Adipose tissue (tissue), 3 donors: Measurements from ENCODE around the gene PLEKHG7. TPM values are rescaled to one million over a fixed set of nuclear protein-coding genes. Genes with fewer than 3 reads are reported as not detected.
"Not testable (repeated sequence)": the region's sequence is repeated elsewhere in the genome, so short reads cannot be mapped to it uniquely, and the experiment has no call there.

Experiments used
- H3K27ac ChIP-seq: one replicate; pipeline ENCODE4 v1.5.1; 2013; ENCODE audit warnings: low read depth, low read length
- WGBS, 3 donors: extraction: QIAGEN DNeasy Blood & Tissue Kit; methylation state at CpG; one replicate each; pipeline ENCODE4 v1.1.7; 2013; 5-methylcytosine and 5-hydroxymethylcytosine counted together
- polyA plus RNA-seq, 3 donors: library from polyadenylated mRNA; stranded (reverse); fragments of 200-250 nt; gene quantifications; one replicate each; pipeline ENCODE4 v1.2.3, GENCODE V29; 2013
- donor health status: healthy with polysubstance abuse.
- donor health status: Bipolar disorder and iron deficiency.
- donor health status: healthy.

The PLEKHG7 gene
- under 1 TPM in 2 of 3 donors, not detected in 1; 0.01 to 0.67 TPM for polyA plus RNA-seq

DNA sequence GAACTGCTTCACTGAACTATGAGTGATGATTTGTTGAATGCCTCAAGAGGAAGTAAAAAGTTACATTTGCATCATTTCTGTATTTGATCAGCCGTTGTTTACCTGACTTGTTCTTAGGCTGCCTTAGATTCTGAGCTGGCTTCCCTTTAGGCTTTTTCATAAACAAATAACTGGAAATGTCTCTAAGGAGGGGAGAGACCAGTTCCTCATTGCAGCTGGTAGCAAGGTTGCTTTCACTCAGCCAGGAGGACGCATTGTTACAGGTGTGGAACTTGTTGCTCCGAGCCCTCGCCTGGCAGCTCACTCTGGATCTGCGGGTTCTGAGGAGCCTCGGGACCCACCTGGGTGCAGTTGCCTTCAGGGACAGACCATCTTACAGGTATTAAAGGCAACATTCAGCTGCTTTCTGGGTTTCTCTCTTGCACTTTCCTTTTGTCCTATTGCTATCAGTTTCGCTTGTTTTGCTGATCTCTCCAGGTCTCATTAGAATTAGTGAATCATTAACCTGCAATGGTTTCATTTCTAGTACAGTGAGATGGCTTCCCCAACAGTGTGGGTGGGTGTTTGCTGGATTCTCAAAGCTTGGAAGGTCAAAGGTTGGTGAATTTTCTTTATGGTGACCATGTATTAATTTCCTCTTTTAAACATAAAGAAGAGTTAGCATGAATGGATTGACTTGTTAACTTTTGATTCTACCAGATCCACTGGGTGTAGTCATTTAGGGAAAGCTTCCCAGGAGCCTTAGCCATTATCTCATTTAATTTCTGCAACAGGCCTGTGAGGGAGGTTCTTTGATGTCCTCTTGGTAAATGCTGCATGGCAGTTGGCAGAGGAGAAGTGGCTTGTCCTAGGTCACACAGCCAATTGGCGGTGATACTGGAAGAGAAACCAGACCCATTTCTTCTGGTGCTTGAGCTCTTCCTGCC is at the start of gene PLEKHG7:
Gene PLEKHG7 (plus strand): TSS at position 236 of the 926 bp plus-strand sequence. CDS start 3,643 bp downstream, outside the sequence.
- no peak within 1 kb of the TSS for H3K27ac ChIP-seq

GRCh38 chr12:92654256-92654655 is 48.5 kb upstream of the PLEKHG7 start:
- 76 to 86% (median 84%) methylated on average over 4 of the region's 4 CpGs for WGBS, 3 donors

More for the DNA sequence above, at the start of gene PLEKHG7:
- WGBS, 3 donors, result 44 to 88% (median 83%) methylated on average over 8 of the region's 8 CpGs

DNA sequence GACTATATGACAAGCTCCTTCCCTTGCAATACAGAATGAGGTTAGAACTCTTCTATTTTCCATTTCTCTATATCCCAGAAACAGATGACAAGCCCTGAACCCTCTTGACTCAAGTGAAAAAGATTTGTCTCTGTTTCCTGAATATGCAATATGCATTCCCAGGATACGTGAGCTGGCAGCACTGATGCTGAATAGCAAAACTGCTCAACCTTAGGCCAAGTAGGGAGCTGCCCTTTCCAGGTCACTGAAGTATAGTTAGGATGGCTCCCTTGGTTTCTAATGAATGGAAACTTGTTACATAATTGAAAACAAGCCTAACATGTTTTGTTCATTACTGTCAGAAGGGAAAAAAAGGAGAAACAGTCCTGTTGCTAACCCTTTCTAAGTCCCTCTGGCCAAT is 47.9 kb upstream of the PLEKHG7 start:
- WGBS, 3 donors, result 33 to 85% (median 51%) methylated on average over 1 of the region's 1 CpG
- H3K27ac ChIP-seq, result no peak overlapping the region

More at GRCh38 chr12:92654256-92654655, 48.5 kb upstream of the PLEKHG7 start:
- not testable (repeated sequence) for H3K27ac ChIP-seq

DNA sequence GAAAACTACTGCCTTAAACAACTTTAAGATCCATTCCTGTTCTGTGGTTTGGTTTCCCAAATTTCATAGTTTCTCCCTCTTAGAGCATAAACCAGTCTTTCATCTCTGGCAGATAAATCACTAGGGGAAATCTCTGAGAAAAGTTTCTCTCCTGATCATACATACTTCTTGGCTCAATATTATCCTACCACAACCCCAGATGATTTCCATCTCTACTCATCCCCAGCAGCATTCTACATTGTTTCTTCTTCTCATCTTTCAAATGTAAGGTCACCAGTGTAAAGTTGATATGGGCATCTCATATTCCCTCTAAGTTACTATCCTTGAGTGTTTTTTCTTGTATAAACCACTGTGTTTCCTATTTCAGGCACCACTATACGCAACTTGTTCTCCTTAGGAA is 45.9 kb upstream of the PLEKHG7 start:
- 93 to 100% (median 97%) methylated on average over 1 of the region's 1 CpG for WGBS, 3 donors
- H3K27ac ChIP-seq, result no peak overlapping the region

GRCh38 chr12:92657770-92658169 is 45.0 kb upstream of the PLEKHG7 start:
- H3K27ac ChIP-seq, result no peak overlapping the region
- 92 to 98% (median 97%) methylated on average over 4 of the region's 4 CpGs for WGBS, 3 donors

- 96 to 100% (median 97%) methylated on average over 2 of the region's 2 CpGs for WGBS, 3 donors
- H3K27ac ChIP-seq, result no peak overlapping the region
Observed at GRCh38 chr12:92658611-92659010, 44.2 kb upstream of the PLEKHG7 start.

GRCh38 chr12:92661269-92661668 is 41.5 kb upstream of the PLEKHG7 start:
- no peak overlapping the region for H3K27ac ChIP-seq

DNA sequence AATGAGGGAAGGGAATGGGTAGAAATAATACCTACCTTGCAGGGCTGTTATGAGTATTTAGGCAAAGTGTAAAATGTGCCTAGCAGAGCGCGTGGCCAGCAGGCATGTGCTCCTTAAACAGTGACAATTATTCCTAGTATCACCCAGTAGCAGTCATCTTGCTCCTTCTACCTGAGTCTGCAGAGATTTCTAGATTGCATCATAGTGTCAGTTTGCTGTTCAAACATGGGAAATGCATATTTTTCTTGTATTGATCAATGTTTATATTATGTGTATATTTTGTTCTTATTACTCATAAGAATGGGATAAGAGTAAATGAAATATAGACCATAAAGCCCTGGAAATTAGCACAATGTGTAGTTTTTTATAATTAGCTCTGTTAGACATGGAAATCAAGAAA is 37.3 kb upstream of the PLEKHG7 start:
- 98 to 100% (median 100%) methylated on average over 2 of the region's 2 CpGs for WGBS, 3 donors
- H3K27ac ChIP-seq, result no peak overlapping the region

More at GRCh38 chr12:92661269-92661668, 41.5 kb upstream of the PLEKHG7 start:
- 79 to 89% (median 84%) methylated on average over 6 of the region's 6 CpGs for WGBS, 3 donors

- H3K27ac ChIP-seq, result no peak overlapping the region
Observed at GRCh38 chr12:92668739-92669138, 34.0 kb upstream of the PLEKHG7 start.

DNA sequence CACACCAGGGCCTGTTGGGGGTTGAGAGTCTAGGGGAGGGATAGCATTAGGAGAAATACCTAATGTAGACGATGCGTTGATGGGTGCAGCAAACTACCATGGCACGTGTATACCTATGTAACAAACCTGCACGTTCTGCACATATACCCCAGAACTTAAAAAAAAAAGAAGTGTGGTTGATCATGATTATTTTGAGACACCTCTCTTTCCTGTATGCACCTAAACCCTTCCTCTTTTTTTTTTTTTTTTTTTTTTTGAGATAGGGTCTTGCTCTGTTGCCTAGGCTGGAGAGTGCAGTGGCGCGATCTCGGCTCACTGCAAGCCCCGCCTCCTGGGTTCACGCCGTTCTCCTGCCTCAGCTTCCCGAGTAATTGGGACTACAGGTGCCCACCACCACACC is 31.3 kb upstream of the PLEKHG7 start:
- H3K27ac ChIP-seq, result not testable (repeated sequence)
- WGBS, 3 donors, result 96 to 98% (median 97%) methylated on average over 11 of the region's 11 CpGs

GRCh38 chr12:92673756-92674155 is 29.0 kb upstream of the PLEKHG7 start:
- WGBS, 3 donors, result 80 to 84% (median 84%) methylated on average over 3 of the region's 3 CpGs

DNA sequence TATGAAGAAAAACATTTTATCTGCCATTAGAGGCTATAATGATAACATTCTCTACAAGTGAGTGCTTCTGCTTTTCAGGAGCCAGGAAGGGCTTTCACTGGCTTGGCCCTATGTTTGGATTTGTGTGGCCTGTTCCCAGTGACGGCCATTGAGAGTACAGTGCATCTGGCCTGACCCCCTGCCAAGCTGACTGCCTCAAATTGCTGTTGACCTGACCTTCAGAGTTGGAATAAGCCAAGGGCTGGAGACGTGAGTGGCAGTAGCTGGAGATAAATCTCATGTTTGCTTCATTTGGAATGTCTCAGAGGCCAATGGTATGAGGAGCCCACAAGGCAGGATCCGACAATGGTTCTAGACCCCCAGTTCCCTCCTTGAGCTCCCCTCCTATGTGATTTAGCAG is 28.3 kb upstream of the PLEKHG7 start:
- H3K27ac ChIP-seq, result no peak overlapping the region
- WGBS, 3 donors, result 45 to 69% (median 49%) methylated on average over 3 of the region's 3 CpGs

More at GRCh38 chr12:92673756-92674155, 29.0 kb upstream of the PLEKHG7 start:
- no peak overlapping the region for H3K27ac ChIP-seq

GRCh38 chr12:92675092-92675865 is 27.5 kb upstream of the PLEKHG7 start:
- no peak overlapping the region for H3K27ac ChIP-seq
- 76 to 87% (median 81%) methylated on average over 5 of the region's 5 CpGs for WGBS, 3 donors

GRCh38 chr12:92676710-92677109 is 26.1 kb upstream of the PLEKHG7 start:
- 70 to 90% (median 86%) methylated on average over 4 of the region's 4 CpGs for WGBS, 3 donors
- no peak overlapping the region for H3K27ac ChIP-seq

- 62 to 79% (median 66%) methylated on average over 1 of the region's 1 CpG for WGBS, 3 donors
Observed at GRCh38 chr12:92690601-92691000, 12.2 kb upstream of the PLEKHG7 start.

GRCh38 chr12:92695056-92695455 is 7.7 kb upstream of the PLEKHG7 start:
- WGBS, 3 donors, result 91 to 97% (median 94%) methylated on average over 5 of the region's 5 CpGs
- no peak overlapping the region for H3K27ac ChIP-seq

More at GRCh38 chr12:92690601-92691000, 12.2 kb upstream of the PLEKHG7 start:
- H3K27ac ChIP-seq, result no peak overlapping the region

DNA sequence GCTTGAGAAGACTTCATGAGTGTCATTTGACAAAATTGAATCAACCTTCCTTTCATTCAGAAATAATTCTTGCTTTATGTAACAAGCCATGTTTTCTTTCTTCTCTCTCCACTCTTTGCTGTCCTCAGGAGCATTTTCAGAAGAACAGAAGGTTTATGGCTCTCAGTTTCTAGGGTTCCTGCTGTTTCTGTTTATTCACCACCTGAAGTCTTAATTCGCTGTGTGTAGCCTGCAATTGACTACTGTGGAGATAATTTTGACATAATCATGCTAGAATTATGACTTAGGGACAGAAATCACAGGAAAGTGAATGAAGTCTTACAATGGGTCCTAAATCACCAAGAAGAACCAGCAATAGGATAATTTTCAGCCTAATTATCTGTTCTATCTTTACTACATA is 7.2 kb upstream of the PLEKHG7 start:
- no peak overlapping the region for H3K27ac ChIP-seq
- WGBS, 3 donors, result 85 to 93% (median 90%) methylated on average over 1 of the region's 1 CpG

DNA sequence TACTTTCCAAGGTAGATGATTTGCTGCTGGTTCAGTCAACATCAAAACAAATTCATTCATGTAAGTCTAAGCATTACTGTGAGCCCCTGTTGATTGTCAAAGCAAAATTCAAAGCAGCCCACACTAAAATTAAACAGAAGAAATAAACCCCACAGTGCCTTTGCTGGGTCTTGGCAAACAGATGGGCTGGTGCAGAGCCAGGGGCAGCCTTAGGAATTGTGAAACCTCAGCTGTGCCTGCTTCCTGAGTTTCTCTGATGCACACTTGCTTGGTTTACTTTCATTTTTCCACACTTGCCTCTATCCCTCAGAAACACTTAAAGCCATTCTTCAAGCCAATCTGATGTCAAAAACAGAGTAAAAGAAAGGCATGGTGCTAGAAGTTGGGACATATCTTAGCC is 6.6 kb upstream of the PLEKHG7 start:
- H3K27ac ChIP-seq, result no peak overlapping the region

- H3K27ac ChIP-seq, result no peak overlapping the region
Observed at GRCh38 chr12:92698474-92698873, 4.3 kb upstream of the PLEKHG7 start.
